Measurements from ENCODE around the gene XPR1.

DNA sequence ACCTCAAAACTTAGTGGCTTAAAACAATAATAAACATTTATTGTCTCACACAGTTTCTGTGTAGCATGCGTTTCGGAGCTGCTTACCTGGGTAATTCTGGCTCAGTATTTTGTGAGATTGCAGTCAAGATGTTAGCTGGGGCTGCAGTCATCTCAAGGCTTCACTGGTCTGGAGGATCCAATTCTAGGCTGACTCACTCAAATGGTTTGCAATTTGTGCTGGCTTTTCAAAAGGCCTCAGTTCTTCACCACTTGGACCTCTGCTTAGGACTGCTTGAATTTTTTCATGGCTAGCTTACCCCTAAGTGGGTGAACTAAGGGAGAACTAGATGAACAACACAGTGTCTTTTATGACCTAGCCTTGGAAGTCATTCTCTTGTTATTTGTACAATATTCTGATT, 21.0 kb downstream of the XPR1 start:
- TF ChIP-seq, protein P1, sequence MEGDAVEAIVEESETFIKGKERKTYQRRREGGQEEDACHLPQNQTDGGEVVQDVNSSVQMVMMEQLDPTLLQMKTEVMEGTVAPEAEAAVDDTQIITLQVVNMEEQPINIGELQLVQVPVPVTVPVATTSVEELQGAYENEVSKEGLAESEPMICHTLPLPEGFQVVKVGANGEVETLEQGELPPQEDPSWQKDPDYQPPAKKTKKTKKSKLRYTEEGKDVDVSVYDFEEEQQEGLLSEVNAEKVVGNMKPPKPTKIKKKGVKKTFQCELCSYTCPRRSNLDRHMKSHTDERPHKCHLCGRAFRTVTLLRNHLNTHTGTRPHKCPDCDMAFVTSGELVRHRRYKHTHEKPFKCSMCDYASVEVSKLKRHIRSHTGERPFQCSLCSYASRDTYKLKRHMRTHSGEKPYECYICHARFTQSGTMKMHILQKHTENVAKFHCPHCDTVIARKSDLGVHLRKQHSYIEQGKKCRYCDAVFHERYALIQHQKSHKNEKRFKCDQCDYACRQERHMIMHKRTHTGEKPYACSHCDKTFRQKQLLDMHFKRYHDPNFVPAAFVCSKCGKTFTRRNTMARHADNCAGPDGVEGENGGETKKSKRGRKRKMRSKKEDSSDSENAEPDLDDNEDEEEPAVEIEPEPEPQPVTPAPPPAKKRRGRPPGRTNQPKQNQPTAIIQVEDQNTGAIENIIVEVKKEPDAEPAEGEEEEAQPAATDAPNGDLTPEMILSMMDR (IDR thresholded peaks at IDR 0.05): no peak
- TF ChIP-seq POLR2A (IDR thresholded peaks at IDR 0.05): no peak
